ENCODE results near the gene PPP1R13L.

PPP1R13L gene

GRCh38 chr19:45352062-45352461, 52.8 kb downstream of the PPP1R13L start:
- H3K9me3 ChIP-seq (ENCODE audit: control insufficient read depth, insufficient read depth, low read depth, low read length), result no peaks in the 10 kb centered on the region
- CTCF ChIA-PET, result interaction anchor here (0.9 to 1.0 kb wide), 2 partner anchors 11 to 50 kb away, joined by 3 to 5 read pairs; no protein-coding TSS in a partner anchor
- POLR2A ChIA-PET, result no interaction called here
- H3K36me3 ChIP-seq (ENCODE audit: control insufficient read depth in 2 of 2, insufficient read depth in 1 of 2, low read length in 2 of 2), result peaks cover 19 to 94% of the 10 kb centered on the region in 2 experiments
- TF ChIP-seq ZNF26 (tag by site-specific recombination; IDR thresholded peaks at IDR 0.05) (no peak), ZNF138 (tag by site-specific recombination; IDR thresholded peaks at IDR 0.05; ENCODE audit: borderline replicate concordance) (no peak), ZBTB17 (tag by site-specific recombination; IDR thresholded peaks at IDR 0.05) (no peak), ZNF10 (tag by site-specific recombination; IDR thresholded peaks at IDR 0.05) (no peak), ZNF16 (tag by site-specific recombination; IDR thresholded peaks at IDR 0.05; ENCODE audit: low read depth) (no peak), ZNF664 (tag by site-specific recombination; IDR thresholded peaks at IDR 0.05) (no peak), ZNF629 (tag by site-specific recombination; IDR thresholded peaks at IDR 0.05) (no peak), ZSCAN5A (tag by site-specific recombination; IDR thresholded peaks at IDR 0.05) (no peak)
- H3K4me3 ChIP-seq (ENCODE audit: low read depth, low read length), result no peak overlapping the region
- H3K4me1 ChIP-seq (ENCODE audit: control insufficient read depth, insufficient read depth, low read length), result no peaks in the 10 kb centered on the region
- H3K27ac ChIP-seq (ENCODE audit: extremely low read depth, low read depth, low read length), result no peak overlapping the region

- peaks cover 17 to 88% of the 10 kb centered on the region in 2 experiments for H3K36me3 ChIP-seq (ENCODE audit: control insufficient read depth in 2 of 2, insufficient read depth in 1 of 2, low read length in 2 of 2)
- TF ChIP-seq ZNF510 (tag by site-specific recombination; IDR thresholded peaks at IDR 0.05; ENCODE audit: insufficient replicate concordance) (no peak), ZNF394 (tag by site-specific recombination; IDR thresholded peaks at IDR 0.05; ENCODE audit: borderline replicate concordance) (peak; percentile 75; the same call in 1 of the 2 replicates)
- no peaks in the 10 kb centered on the region for H3K4me1 ChIP-seq (ENCODE audit: control insufficient read depth, insufficient read depth, low read length)
- H3K4me3 ChIP-seq (ENCODE audit: low read depth, low read length), result no peak overlapping the region
- ChIA-PET CTCF (interaction anchor here (0.6 to 1.0 kb wide), 3 partner anchors 10 to 151 kb away, joined by 3 to 5 read pairs (median 3); no protein-coding TSS in a partner anchor), POLR2A (interaction anchor here (0.6 to 1.1 kb wide), 2 partner anchors 13 to 152 kb away, joined by 3 read pairs; no protein-coding TSS in a partner anchor)
- no peak overlapping the region for H3K27ac ChIP-seq (ENCODE audit: extremely low read depth, low read depth, low read length)
- no peaks in the 10 kb centered on the region for H3K9me3 ChIP-seq (ENCODE audit: control insufficient read depth, insufficient read depth, low read depth, low read length)
These were observed 53.4 kb downstream of the PPP1R13L start for GRCh38 chr19:45351401-45351952.

GRCh38 chr19:45350477-45351058, 54.3 kb downstream of the PPP1R13L start:
- ChIA-PET CTCF (interaction anchor here (0.8 kb wide), 1 partner anchor 134 kb away, joined by 7 read pairs; no protein-coding TSS in a partner anchor), POLR2A (interaction anchor here (0.6 to 1.1 kb wide), 3 partner anchors 12 to 151 kb away, joined by 3 to 4 read pairs (median 3); no protein-coding TSS in a partner anchor)
- Histone ChIP-seq H3K36me3 (ENCODE audit: control insufficient read depth in 2 of 2, insufficient read depth in 1 of 2, low read length in 2 of 2) (peaks cover 13 to 79% of the 10 kb centered on the region in 2 experiments), H3K9me3 (ENCODE audit: control insufficient read depth, insufficient read depth, low read depth, low read length) (no peaks in the 10 kb centered on the region), H3K4me3 (ENCODE audit: low read depth, low read length) (no peak overlapping the region), H3K4me1 (ENCODE audit: control insufficient read depth, insufficient read depth, low read length) (no peaks in the 10 kb centered on the region), H3K27ac (ENCODE audit: extremely low read depth, low read depth, low read length) (no peak overlapping the region)
- TF ChIP-seq ZNF645 (tag by site-specific recombination; IDR thresholded peaks at IDR 0.05) (no peak), KLF10 (tag by site-specific recombination; IDR thresholded peaks at IDR 0.05) (no peak), ZNF16 (tag by site-specific recombination; IDR thresholded peaks at IDR 0.05; ENCODE audit: low read depth) (peak; percentile 75)

Data from HEK293 (cell line).